HG02885 (cell line): Measurements from ENCODE around the gene LSM14A.
"Not testable (repeated sequence)": the region's sequence is repeated elsewhere in the genome, so short reads cannot be mapped to it uniquely, and the experiment has no call there.

Experiments used
- ATAC-seq: cut with Tn5 transposase; IDR thresholded peaks from one replicate; pipeline ENCODE4 v1.9.1; 2021; ENCODE audit warnings: mild to moderate bottlenecking; ENCODE audit not compliant: unreplicated experiment, poor library complexity

Gene LSM14A

GRCh38 chr19:34171877-34172660 lies at the start of gene LSM14A:
Gene LSM14A (plus strand): TSS chr19:34172504. CDS start chr19:34172643, 139 bp downstream.
- ATAC-seq, result peak; percentile 74

GRCh38 chr19:34124828-34125227 lies 47.5 kb upstream of the LSM14A start:
- no peak for ATAC-seq

- ATAC-seq, result no peak
These were observed 45.3 kb upstream of the LSM14A start for GRCh38 chr19:34126966-34127365.

- no peak for ATAC-seq
These were observed 44.6 kb upstream of the LSM14A start for GRCh38 chr19:34127684-34128189.

GRCh38 chr19:34128558-34129250 lies 43.6 kb upstream of the LSM14A start:
- ATAC-seq, result no peak

GRCh38 chr19:34131100-34131499 lies 41.2 kb upstream of the LSM14A start:
- no peak for ATAC-seq

GRCh38 chr19:34132145-34132544 lies 40.2 kb upstream of the LSM14A start:
- ATAC-seq, result not testable (repeated sequence)

GRCh38 chr19:34132706-34133105 lies 39.6 kb upstream of the LSM14A start:
- ATAC-seq, result not testable (repeated sequence)

GRCh38 chr19:34134190-34135053 lies 37.9 kb upstream of the LSM14A start:
- peak; percentile 96 for ATAC-seq

- no peak for ATAC-seq
These were observed 37.1 kb upstream of the LSM14A start for GRCh38 chr19:34135054-34135800.

GRCh38 chr19:34135821-34136611 lies 36.3 kb upstream of the LSM14A start:
- ATAC-seq, result no peak

GRCh38 chr19:34141025-34141424 lies 31.3 kb upstream of the LSM14A start:
- ATAC-seq, result no peak

- ATAC-seq, result no peak
These were observed 29.9 kb upstream of the LSM14A start for GRCh38 chr19:34142440-34142839.

- no peak for ATAC-seq
These were observed 26.5 kb upstream of the LSM14A start for GRCh38 chr19:34145741-34146202.

GRCh38 chr19:34148658-34149185 lies 23.6 kb upstream of the LSM14A start:
- no peak for ATAC-seq

GRCh38 chr19:34149873-34150272 lies 22.4 kb upstream of the LSM14A start:
- no peak for ATAC-seq

GRCh38 chr19:34150558-34150957 lies 21.7 kb upstream of the LSM14A start:
- ATAC-seq, result no peak

GRCh38 chr19:34151439-34151838 lies 20.9 kb upstream of the LSM14A start:
- ATAC-seq, result no peak

GRCh38 chr19:34154401-34154800 lies 17.9 kb upstream of the LSM14A start:
- ATAC-seq, result no peak
